IMR-90 (cell line): ENCODE data around the gene KDM4B.

Experiments used
- MXI1 ChIP-seq: IDR thresholded peaks from 2 replicates; pipeline ENCODE4 v1.6.1; 2012; ENCODE audit warnings: low read depth, mild to moderate bottlenecking, low read length, moderate library complexity, borderline replicate concordance
- POLR2A ChIP-seq: IDR thresholded peaks from 2 replicates; pipeline ENCODE4 v1.6.1; 2012; ENCODE audit warnings: mild to moderate bottlenecking, low read depth, low read length

- TF ChIP-seq POLR2A (no peak), MXI1 (no peak)
Observed at GRCh38 chr19:5152767-5153532, 184.0 kb downstream of the KDM4B start.
